HG02763 (cell line): ENCODE measurements around the gene GRID2.

Experiments used
- ATAC-seq: cut with Tn5 transposase; IDR thresholded peaks from one replicate; pipeline ENCODE4 v1.9.1; 2021; ENCODE audit warnings: mild to moderate bottlenecking, moderate library complexity; ENCODE audit not compliant: unreplicated experiment

Gene GRID2

DNA sequence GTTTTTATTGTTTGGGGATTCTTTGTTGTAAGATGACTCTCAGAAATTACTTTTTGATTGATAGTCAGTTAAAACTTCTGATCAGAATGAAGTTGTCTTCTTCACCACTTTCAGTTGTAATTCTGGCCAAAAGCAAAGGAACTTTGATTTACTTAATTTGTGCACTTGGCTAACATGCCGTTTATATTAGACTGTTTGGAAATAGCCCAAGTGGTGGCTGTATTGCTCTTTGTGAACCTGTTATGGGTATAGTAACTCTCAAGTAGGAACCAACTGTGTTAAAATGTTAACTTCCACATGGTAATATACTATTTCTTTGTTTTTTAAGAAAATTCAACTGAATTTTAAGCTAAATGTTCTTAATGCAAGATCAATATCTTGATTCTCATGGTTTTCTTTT, 581.9 kb downstream of the GRID2 start:
- ATAC-seq = no peak

DNA sequence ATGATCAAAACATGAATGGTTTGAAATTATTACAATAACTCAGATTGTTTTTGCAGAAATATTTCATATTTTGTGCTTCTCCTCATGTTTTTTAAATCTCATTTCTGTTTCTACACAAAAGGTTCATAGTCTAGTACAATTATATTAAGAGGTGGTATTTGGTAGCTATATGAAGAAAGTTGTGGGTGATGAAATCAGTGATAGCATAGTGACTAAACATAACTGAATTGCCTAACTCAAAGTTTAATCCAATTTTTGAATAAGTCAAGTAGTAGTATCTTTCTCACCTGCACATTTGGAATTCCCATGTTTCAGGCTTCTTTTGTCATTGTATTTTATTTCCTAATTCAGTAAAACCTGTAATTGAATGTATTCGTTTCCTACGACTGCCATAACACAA, 648.7 kb downstream of the GRID2 start:
- ATAC-seq = no peak

DNA sequence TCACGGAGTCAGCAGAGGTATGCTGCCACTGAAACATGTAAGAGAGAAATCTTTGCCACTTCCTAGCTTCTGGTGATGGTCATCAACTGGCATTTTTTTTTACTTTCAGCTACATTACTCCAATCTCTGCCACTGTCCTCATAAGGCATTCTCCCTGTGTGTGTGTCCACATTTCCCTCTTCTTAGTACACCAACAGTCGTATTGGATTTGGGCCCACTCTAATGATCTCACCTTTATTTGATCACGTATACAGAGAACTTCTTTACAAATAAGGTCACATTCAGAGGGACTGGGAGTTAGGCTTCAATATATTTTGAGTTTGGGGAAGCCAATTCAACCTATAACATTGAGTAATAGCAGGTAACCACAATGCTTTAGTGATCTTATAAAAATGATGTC, 649.1 kb downstream of the GRID2 start:
- ATAC-seq = no peak

DNA sequence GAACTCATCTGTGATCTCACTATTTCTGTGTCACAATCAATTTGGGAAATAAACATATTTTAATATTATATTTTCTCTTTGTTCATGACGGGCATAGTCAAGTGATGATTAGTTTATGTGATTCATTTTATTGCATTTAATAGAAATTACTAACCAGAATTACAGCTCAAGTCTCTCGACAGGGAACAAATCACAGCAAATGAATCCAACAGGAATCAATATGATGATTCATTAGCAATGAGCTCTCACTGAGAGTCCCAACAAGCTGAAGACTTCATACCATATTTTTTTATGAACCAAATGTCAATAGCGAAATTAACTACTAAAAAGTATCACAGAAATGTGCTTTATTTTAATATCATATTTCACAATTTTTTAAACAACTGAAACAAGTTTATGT, 649.7 kb downstream of the GRID2 start:
- ATAC-seq = no peak

GRCh38 chr4:92961881-92962280, 658.1 kb downstream of the GRID2 start:
- ATAC-seq = no peak

DNA sequence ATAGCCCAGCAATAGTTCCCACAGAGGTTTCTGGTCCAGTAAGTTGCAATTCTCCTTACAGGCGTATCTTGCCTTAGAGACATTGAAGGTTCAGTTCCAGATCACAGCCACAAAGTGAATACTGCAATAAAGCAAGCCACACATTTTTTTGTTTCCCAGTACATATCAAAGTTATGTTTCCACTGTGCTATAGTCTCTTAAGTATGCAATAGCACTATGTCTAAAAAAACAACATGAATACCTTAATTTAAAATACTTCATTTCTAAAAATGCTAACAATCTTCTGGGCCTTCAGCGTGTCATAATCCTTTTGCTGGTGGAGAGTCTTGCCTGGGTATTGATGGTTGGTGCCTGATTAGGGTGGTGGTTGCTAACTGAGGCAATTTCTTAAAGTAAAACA, 659.1 kb downstream of the GRID2 start:
- ATAC-seq = no peak

- ATAC-seq = no peak
Measured at GRCh38 chr4:92968556-92968955, 664.8 kb downstream of the GRID2 start.

- no peak for ATAC-seq
Measured at GRCh38 chr4:92968996-92969395, 665.2 kb downstream of the GRID2 start.

GRCh38 chr4:92969650-92970379, 666.0 kb downstream of the GRID2 start:
- no peak for ATAC-seq

DNA sequence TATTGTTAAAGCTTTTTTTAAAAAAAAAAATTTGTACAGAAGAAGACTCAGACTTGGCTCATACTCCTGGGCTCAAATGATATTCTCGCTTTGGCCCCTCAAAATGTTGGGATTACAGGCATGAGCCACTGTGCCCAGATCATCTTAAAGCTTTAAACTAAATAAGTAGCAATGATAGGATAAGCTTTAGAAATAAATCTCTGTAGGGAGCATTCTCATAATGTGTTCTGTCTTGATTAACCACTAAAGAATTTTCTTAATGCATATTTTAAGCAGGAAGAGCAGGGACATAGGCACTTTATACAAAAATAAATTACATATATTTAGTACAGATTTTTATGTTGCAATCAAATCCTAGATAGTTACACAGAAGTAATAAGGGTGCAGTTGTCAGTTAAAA, 667.2 kb downstream of the GRID2 start:
- no peak for ATAC-seq

DNA sequence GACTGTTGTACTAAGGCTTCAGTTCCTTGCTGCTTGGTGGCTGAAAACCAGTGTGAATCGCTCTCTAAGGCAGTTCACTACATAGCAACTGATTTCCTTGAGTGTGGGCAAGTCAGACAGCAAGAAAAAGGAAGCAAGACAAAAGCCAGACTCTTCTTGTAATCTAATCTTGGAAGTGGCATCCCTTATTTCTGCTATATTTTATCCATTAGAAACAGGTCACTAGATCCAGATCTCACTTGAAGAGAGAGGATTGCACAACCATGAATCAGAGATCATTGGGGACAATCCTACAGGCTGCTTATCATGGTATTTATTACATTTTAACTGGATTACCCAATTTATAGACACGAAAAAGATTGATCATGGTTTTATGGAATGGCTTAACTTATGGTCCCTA, 684.5 kb downstream of the GRID2 start:
- no peak for ATAC-seq

- no peak for ATAC-seq
Measured at GRCh38 chr4:92992758-92993157, 689.0 kb downstream of the GRID2 start.

DNA sequence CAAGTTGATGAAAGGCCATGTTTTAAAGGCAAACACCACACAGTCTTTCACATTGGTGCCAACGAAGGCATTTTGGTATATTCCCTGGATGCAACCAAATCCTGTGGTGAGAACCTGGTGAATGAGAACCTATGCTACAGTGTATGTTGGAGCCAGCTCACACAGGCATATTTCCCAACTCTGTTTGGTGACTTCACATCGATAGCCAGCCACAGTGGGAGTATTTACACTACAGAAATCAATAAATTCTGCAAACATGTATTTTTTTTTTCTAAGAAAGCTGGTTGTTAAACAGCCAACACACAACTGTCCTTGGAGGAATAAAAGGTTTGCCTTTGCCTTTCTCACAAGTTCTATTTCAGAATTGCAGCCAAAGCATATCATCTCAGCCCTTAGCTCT, 691.0 kb downstream of the GRID2 start:
- ATAC-seq = no peak

DNA sequence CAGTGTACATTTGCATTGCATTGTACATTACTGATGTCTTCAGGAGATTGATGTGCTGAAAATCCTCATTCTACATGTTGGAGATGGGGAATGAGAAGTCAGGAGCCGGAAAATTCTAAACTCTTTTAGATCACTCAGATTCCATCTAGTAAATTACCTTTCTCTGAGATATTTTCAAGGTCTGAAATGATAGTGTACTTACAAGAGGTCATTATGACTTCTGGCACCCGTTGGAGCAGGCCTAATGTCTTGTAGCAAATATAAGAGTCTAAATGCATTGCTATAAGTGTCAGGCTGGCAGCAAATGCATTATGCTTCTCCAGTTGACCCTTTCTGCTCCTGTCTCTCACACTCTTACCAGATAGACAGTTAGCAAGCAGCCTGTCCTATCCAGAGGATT, 692.8 kb downstream of the GRID2 start:
- ATAC-seq = no peak

GRCh38 chr4:93000910-93001309, 697.1 kb downstream of the GRID2 start:
- no peak for ATAC-seq

DNA sequence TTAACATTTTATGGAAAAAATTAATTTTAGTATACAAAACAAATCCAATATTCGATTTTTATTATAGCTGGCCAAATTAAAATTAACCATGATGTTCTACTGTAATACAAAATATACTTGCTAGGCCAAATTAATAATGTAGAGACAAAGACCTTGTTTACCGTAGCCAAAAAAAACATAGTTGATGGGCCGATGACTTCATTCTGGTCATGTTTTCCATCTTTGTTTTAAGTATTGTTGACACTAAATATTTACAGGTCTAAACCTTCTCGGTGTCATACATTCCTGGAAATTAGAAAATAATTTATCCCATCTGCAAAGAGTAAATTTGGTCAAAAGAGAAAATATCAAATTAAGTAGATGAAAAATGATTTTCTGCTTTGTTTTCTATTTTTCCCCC, 698.5 kb downstream of the GRID2 start:
- no peak for ATAC-seq

GRCh38 chr4:93016350-93016749, 712.6 kb downstream of the GRID2 start:
- ATAC-seq = no peak

GRCh38 chr4:93018243-93018642, 714.5 kb downstream of the GRID2 start:
- ATAC-seq = no peak

GRCh38 chr4:93018806-93019205, 715.0 kb downstream of the GRID2 start:
- no peak for ATAC-seq

GRCh38 chr4:93029769-93030168, 726.0 kb downstream of the GRID2 start:
- no peak for ATAC-seq

GRCh38 chr4:93030670-93031069, 726.9 kb downstream of the GRID2 start:
- no peak for ATAC-seq

DNA sequence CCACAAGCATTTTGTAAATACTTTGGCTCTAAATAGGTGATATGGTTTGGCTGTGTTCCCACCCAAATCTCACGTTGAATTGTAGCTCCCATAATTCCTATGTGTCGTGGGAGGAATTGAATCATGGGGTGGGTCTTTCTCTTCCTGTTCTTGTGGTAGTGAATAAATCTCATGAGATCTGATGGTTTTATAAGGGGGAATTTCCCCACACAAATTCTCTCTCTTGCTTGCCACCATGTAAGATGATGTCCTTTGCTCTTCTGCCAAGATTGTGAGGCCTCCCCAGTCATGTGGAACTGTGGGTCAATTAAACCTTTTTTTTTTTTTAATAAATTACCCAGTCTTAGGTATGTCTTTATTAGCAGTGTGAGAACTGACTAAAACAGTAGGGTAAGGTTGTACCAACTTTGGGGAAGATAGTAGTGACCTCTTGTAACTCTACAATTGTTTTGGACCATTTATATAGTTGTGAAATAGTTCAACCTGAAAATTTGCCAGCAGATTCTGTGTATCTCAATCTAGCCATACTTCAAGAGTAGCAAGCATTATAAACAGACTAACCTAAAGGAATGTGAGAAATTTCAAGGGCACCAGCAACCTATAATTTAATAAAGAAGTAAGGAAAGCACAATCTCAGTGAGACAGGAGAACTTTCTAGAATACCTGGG, 727.8 kb downstream of the GRID2 start:
- ATAC-seq = no peak

- ATAC-seq = no peak
Measured at GRCh38 chr4:93042746-93043145, 739.0 kb downstream of the GRID2 start.
